HG02970 (cell line): ENCODE results near the gene AASDH.

Experiments used
- ATAC-seq: cut with Tn5 transposase; IDR thresholded peaks from one replicate; pipeline ENCODE4 v1.9.1; 2021; ENCODE audit warnings: mild to moderate bottlenecking, moderate library complexity, moderate number of reproducible peaks; ENCODE audit not compliant: unreplicated experiment, low FRiP score

Gene AASDH

DNA sequence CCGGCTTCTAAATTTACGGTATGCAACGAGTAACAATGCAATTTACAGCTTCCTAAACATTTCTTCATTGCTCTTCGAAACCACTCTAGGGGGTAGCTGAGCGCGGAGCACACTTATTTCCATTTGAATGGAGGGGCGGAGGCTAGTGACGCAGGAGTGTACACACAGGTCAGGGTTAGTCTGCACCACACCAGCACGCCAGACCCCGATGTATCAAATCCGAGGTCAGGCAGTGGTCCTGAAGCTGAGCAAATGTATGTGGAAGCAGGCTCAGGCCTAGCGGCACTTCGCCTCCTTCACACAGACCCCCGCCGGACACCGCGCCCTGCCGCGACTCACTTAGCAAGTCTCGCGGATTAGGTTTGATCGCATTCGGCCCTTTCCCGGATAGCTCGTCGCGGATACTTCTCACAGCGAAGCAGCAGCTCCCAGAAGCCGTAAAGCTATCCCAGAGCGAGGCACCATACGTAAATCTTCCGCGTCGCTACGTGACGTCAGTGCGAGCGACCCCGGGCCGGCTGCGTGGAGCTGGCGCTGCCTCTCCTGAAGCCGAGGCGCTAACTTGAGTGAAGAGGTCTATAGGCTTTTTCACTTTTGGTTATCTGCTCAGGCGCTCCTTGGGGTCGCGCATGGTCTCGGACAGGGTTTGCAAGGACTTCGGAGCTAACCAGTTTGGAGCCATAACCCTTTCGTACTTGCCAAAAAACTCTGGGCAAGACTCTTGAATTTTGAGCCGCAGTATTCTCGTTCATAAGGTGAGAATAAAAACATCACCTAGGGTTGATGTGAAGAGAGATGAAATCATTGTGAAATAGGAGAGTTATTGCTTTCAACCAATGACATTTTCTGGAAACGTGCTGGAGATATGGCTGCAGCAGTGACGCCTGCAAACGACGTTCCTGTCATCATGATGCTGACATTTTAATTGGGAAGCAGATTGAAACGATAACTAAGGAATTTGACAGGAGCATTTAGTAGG, at the start of gene AASDH:
Gene AASDH (minus strand): TSS at position 469 of the 979 bp plus-strand sequence. CDS start 3,192 bp downstream, outside the sequence.
- ATAC-seq, result peak; percentile 92

- peak; percentile 74 for ATAC-seq
These were observed 48.0 kb upstream of the AASDH start, which contains the start of gene PPAT for GRCh38 chr4:56435140-56435926. PPAT (minus strand) TSS chr4:56435615; CDS start chr4:56435477, 138 bp downstream.

GRCh38 chr4:56434599-56435139, 47.4 kb upstream of the AASDH start:
- peak; percentile 6 for ATAC-seq

DNA sequence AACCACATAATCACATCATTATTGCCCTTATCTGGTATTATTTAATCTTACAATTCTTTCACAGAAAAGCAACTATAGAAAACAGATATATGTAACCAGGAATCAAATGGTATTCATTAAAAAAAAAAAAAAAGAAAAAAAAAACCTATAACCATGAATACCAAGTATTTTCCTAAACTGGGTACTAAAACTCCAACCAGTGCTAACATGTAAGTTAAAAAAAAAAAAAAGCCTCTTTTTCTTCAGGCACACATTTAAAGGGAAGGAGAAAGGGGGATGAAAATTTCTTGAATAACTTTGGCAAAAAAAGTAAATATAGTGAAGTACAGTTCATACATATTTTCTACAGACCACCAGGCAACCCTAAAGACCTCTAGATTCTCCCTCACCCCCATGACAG, 46.0 kb upstream of the AASDH start:
- ATAC-seq, result no peak

DNA sequence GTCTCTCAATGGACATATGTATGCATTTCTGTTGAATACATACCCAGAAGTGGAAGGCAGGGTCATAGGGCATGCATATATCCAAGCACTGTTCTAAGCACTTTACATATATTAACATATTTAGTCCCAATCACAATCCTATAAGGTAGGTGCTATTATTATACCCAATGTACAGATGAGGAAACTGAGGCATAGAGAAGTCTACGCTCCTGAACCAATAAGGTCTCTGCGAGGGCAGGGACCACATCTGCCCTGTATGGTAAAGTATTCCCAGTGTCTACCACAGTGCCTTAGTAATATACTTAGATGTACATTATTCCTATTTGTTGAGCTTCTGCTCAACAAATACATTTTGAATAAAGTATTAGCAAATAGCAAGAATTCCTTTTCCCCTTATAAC, 42.9 kb upstream of the AASDH start:
- no peak for ATAC-seq

DNA sequence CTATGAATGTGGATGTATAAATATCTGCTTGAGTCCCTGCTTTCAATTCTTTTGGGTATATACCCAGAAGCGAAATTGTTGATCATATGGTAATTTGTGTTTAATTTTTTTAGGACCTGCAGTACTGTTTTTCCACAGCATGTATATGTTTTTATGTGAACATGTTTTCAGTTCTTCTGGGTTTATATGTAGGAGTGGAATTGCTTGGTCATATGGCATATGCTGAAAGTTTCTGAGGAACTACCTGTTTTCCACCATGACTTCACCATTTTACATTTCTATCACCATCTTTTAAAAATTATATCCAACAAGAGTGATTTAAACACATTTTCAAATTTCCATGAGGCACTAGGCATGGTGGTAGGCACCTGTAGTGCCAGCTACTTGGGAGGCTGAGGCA, 39.9 kb upstream of the AASDH start:
- no peak for ATAC-seq

DNA sequence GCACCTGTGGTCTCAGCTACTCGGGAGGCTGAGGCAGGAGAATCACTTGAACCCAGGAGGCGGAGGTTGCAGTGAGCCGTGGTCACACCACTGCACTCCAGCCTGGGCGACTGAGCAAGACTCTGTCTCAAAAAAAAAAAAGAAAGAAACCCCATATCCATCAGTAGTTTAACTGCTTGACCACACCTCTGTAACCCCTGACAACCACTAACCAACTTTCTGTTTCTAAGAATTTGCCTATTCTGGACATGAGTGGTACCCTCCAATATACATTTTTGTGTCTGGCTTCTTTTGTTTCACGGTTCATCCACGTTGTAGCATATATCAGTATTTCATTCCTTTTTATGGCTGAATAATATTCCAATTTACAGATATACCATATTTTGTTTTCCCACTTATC, 39.0 kb upstream of the AASDH start:
- ATAC-seq, result no peak

DNA sequence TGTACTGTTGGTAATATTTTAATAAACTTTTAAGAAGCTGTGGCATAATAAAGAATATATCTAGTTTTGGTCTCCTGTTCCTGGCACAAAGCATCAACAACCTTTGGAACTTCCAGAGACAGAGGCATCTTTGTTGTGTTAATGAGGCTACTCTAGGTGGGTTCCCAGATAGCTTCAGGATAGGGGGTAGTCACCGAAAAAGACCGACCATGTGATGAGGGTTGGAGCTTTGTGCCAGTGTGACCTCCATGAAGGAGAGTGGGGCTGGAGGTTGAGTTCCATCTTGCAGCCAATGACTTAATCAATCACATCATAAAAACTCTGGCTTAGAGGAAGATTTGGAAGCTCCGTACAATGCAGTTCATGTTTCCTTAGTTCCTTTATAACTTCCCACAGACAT, 38.2 kb upstream of the AASDH start:
- no peak for ATAC-seq

GRCh38 chr4:56424697-56425514, 37.6 kb upstream of the AASDH start:
- no peak for ATAC-seq

DNA sequence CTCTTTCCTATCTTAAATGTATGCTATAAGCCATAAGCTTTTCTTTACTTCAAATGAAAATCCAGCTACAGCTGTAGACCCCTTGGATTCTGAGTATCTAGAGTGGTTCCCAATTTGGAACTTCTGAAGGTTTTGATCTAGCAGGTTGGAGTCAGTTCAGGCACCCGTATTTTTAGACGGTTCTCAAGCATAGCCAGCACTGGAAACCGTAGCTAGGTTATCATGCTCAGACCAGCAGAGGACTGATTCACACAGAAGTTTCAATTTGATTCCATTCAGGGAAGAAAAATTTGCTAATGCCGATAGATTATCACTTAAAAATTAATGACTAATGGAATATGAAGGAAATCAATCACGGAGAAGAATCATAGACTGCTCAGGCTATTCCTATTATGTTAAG, 36.9 kb upstream of the AASDH start:
- no peak for ATAC-seq

- no peak for ATAC-seq
These were observed 30.1 kb upstream of the AASDH start for GRCh38 chr4:56417396-56417795.

DNA sequence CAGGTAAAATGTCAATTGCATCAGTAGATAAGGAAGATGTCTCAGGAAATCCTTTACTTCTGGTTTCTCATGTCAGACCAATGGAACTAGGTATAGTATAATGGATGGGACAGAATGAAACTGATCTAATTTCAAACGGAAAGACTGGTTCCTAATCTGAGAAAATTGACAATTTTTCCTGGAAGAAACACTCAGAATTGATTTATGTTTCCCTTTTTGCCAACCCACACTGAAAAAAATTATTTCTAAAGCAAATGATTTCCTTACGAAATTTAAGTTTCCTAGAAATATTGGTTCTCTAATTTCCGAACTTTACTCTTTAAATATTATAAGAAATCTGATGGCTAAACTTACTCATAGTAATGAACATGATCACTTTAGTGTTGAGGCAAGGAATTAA, 29.1 kb upstream of the AASDH start:
- ATAC-seq, result no peak

- no peak for ATAC-seq
These were observed 26.9 kb upstream of the AASDH start for GRCh38 chr4:56414135-56414670.

GRCh38 chr4:56410247-56411062, 23.2 kb upstream of the AASDH start:
- no peak for ATAC-seq

DNA sequence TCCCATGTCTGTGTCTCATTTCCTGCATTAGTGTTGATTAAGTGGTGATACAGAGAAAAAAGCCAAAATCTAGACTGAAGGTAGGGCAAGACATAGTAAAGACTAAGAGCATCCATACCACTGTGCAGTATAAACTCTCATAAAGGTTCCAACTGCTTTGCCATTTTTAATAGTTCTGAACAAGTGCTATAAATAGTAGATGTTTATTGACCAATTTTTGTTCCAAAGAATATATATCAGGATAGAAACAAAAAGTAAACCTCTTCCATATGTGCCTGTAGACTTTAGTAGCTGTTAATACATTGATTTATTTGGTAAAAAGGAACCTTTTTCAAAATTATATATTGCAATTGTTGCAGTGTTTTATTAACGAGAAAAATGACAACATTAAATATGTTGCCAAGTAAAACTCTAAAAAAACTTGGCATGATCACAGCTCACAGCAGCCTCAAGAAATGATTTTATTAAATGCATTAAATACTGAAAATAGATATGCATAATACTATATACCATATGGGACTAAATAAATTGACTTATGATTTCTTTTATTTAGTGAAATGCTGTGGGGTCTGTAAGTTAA, 22.3 kb upstream of the AASDH start:
- no peak for ATAC-seq

GRCh38 chr4:56408978-56409377, 21.7 kb upstream of the AASDH start:
- ATAC-seq, result no peak

DNA sequence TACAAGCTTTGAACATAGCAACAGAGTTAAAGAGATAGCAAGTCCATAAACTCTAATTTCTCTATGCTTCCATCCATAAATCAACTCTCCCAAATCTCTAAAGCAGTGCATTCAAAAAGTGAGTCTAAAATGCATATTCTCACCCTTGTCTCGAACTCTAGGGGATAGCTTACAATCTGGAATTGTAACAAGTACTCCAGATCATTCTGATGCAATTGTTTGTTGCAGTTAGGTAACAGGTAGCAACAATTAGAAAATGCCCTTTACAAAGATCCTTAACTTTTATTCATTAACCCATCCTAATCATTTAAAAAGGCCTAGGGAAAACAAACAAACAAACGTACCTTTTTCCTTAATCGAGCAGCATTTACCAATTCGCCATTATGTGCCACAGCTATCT, 18.9 kb upstream of the AASDH start:
- no peak for ATAC-seq

DNA sequence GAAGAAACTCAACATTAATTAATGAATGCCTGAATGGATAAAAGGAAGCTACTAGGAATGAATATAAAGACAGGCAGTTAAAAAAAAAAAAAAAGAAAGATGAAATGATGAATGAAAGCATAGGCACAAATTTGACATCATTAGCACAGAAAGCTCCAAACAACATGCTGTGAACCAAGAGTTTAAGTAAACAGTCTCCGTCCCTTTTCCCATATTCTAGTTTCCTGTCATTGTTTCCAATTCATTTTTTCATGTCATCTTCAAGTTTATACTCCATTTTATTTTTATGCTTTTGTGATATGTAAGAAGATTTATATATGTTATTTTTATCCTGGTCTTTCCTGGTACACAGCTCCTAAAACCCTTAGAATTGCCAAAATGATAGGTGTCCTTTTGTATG, 17.7 kb upstream of the AASDH start:
- ATAC-seq, result no peak

DNA sequence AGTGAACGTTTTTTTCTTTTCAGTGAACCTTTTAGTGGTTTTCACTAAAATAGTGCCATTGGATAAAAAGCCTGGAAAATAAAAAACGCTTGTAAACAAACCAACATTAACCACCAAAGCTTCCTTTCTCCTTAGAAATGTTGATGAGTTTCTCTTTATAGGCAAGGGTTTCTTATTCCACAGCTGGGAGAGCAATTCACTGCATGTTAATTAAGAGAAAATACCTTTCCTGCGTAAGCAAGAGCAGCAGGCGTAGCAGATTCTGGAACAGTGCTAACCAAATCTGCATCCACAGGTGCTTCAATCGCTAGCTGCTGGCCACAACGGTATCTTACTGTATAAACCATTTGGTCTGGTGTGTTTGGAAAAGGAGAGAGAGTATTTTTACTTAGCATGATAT, 13.3 kb upstream of the AASDH start:
- no peak for ATAC-seq
